ENCODE measurements around the gene HIP1.
"Not testable (repeated sequence)": the region's sequence is repeated elsewhere in the genome, so short reads cannot be mapped to it uniquely, and the experiment has no call there.

The HIP1 gene

DNA sequence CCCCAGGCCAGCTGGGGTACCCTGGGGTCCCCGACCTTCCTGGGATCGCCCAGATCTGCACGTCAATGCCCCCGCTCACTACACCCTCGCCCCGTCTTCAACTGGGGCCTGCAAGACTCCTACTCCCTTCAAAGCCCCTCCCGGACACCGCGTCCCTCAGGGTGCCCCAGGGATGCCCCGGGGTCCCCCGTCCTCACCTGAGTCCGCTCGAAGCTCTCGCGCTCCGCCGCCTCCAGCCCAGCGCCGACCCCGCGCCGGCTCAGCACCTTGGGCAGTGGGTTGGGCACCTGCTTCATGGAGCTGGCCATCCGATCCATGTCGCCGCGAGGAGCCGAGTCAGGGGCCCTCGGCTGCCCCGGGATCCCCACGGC is at the start of gene HIP1:
Gene HIP1, minus strand, starts transcription at position 338 of the 371 bp plus-strand sequence. Its CDS starts 21 bp downstream, at position 317.
- DNase-seq, result no peak

- DNase-seq, result not testable (repeated sequence)
These were observed 49.6 kb upstream of the HIP1 start for GRCh38 chr7:75788154-75788847.

- DNase-seq, result not testable (repeated sequence)
These were observed 44.3 kb upstream of the HIP1 start for GRCh38 chr7:75783058-75783457.

- DNase-seq, result not testable (repeated sequence)
These were observed 42.0 kb upstream of the HIP1 start for GRCh38 chr7:75780647-75781273.

DNA sequence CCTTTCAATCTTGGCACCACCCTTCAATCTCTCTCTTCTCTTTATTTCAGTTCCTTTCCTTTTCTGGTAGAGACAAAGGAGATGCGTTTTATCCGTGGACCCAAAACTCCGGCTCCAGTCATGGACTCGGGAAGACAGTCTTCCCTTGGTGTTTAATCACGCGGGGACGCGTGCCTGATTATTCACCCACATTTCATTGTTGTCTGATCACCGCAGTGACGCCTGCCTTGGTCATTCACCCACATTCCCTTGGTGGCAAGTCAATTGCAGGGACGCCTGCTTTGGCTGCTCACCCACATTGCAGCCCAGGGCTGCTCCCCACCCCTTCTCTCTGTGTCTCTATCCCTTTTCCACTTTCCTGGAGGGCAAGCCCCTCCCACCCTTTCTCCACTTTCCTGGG is 40.8 kb upstream of the HIP1 start:
- DNase-seq, result not testable (repeated sequence)

DNA sequence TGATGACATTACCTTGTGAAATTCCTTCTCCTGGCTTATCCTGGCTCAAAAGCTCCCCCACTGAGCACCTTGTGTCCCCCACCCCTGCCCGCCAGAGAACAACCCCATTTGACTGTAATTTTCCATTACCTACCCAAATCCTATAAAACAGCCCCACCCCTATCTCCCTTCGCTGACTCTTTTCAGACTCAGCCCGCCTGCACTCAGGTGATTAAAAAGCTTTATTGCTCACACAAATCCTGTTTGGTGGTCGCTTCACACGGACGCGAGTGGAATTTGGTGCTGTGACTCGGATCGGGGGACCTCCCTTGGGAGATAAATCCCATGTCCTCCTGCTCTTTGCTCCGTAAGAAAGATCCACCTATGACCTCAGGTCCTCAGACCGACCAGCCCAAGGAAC is 40.3 kb upstream of the HIP1 start:
- DNase-seq, result not testable (repeated sequence)

DNA sequence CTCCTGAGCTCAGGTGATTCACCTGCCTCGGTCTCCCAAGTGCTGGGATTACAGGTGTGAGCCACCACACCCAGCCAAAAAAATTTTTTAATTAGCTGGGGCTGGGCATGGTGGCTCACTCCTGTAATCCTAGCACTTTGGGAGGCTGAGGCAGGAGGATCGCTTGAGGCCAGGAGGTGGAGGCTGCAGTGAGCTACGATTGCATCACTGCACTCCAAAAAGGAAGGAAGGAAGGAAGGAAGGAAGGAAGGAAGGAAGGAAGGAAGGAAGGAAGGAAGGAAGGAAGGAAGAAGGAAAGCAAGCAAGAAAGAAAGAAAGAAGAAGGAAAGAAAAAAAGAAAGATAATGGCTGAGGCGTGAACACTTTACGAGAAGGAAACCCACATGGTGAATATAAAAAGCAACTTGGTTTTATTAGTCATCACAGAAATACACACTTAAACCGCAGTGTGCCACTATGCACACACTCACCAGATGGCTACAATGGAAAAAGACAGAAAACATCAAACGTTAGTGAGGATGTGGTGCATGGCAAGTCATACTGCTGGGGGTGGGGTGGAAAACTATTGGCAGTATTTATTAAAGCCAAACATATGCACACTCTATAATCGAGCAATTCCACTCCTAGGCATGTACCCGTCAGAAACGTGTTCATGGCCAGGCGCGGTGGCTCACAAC is 37.7 kb upstream of the HIP1 start:
- peak; percentile 61 for DNase-seq

DNA sequence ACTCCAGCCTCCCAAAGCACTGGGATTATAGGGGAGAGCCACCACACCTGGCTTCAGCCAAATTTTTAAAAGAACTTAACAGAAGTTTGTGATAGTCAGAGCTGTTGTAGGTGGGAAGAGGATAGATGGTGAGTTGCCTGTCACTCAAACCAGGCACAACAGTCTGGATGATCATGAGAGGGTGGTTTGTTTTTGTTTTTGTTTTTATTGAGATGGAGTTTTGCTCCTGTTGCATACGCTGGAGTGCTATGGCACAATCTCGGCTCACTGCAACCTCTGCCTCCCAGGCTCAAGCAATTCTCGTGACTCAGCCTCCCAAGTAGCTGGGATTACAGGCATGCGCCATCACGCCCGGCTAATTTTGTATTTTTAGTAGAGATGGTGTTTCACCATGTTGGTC is 35.2 kb upstream of the HIP1 start:
- DNase-seq, result not testable (repeated sequence)

GRCh38 chr7:75772081-75773077 is 33.6 kb upstream of the HIP1 start, which contains the start of gene CCL26:
TSS of gene CCL26 (minus strand) at chr7:75772211. CDS start at chr7:75772176, 35 bp downstream.
- DNase-seq, result no peak

- DNase-seq, result no peak
These were observed 32.5 kb upstream of the HIP1 start for GRCh38 chr7:75771224-75771623.

- no peak for DNase-seq
These were observed 23.7 kb upstream of the HIP1 start for GRCh38 chr7:75762350-75762917.

DNA sequence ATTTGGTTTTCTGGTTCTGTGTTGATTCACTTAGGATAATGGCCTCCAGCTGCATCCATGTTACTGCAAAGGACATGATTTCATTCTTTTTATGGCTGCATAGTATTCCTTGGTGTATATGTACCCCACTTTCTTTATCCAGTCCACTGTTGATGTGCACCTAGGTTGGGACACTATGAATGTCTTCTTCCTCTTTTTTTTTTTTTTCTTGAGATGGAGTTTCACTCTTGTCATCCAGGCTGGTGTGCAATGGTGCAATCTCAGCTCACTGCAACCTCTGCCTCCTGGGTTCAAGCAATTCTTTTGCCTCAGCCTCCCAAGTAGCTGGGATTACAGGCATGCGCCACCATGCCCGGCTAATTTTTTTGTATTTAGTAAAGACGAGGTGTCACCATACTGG is 23.1 kb upstream of the HIP1 start:
- not testable (repeated sequence) for DNase-seq

DNA sequence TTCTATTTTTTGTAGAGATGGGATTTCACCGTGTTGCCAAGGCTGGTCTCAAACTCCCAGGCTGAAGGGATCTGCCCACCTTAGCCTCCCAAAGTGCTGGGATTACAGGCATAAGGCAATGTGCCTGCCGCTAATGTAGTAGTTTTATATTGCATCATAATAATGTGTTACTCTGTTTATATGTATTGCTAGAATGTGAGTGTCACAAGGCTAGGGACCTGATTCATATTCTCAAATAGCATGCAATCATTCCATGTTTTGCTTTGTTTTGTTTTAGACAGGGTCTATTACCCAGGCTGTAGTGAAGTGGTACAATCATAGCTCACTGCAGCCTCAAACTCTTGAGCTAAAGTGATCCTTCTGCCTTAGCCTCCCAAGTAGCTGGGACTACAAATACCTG is 19.8 kb upstream of the HIP1 start:
- DNase-seq, result no peak

- no peak for DNase-seq
These were observed 19.1 kb upstream of the HIP1 start for GRCh38 chr7:75757860-75758259.

- DNase-seq, result no peak
These were observed 18.4 kb upstream of the HIP1 start for GRCh38 chr7:75756991-75757676.

GRCh38 chr7:75756206-75756990 is 17.7 kb upstream of the HIP1 start:
- no peak for DNase-seq

- no peak for DNase-seq
These were observed 4.7 kb upstream of the HIP1 start for GRCh38 chr7:75743455-75743859.

- DNase-seq, result no peak
These were observed 2.2 kb upstream of the HIP1 start for GRCh38 chr7:75740846-75741497.

GRCh38 chr7:75739796-75740672 is 1.3 kb upstream of the HIP1 start:
- DNase-seq, result no peak
